WTC11 (cell line): ENCODE data around the gene NPTX1.

Experiments used
- CREM ChIP-seq: sonication (generic); formaldehyde crosslinking; IDR thresholded peaks from 2 replicates; pipeline ENCODE4 v1.8.1; 2022; ENCODE audit warnings: mild to moderate bottlenecking, missing genetic modification reagents, moderate library complexity
- USF2 ChIP-seq: sonication (generic); formaldehyde crosslinking; IDR thresholded peaks from 2 replicates; pipeline ENCODE4 v1.8.1; 2023; ENCODE audit warnings: mild to moderate bottlenecking, missing genetic modification reagents, moderate library complexity
- TF ChIP-seq, protein P1 (sequence below): sonication (generic); formaldehyde crosslinking; conservative IDR thresholded peaks from 2 replicates; pipeline ENCODE4 v1.8.1; 2022; ENCODE audit warnings: mild to moderate bottlenecking, missing genetic modification reagents

DNA sequence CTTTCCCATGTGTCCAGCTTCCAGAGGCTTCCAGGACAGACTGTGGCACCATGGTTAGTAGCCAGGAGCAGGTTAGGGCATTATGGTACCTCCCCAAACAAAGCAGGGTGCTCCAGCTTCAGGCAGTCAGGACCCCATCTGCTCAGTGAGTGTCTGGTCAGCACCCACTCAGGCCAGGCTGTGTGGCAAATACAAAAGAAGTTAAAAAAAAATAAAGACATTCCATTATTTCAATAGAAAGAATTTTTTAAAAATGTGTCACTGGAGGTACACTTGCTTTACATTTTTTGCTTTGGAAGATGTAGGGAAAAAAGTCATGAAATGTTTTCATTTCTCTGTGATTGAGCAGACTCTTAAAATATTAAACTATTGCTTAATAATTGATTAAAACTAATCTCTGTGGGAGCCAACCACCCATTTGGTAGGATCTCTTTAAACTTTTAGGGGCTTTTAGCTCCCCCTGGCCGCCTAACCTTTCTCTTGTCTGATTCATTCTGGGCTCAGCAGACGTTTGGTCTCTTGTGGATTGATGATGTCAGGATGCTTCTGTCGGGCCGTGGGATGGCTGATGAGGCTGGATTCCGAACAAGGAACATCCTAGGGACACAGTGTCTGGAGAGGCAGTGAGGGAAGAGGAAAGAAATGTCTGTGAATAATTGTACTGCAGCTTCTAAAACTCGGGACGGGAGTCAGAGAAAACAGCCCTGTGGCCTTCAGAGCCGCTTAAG, 28.4 kb upstream of the NPTX1 start:
- TF ChIP-seq, protein P1, sequence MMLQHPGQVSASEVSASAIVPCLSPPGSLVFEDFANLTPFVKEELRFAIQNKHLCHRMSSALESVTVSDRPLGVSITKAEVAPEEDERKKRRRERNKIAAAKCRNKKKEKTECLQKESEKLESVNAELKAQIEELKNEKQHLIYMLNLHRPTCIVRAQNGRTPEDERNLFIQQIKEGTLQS (CRISPR knock-in tag): no peak
- no peak for TF ChIP-seq USF2 (CRISPR knock-in tag)
- TF ChIP-seq CREM (CRISPR knock-in tag): no peak
